ENCODE results near the gene CEP85L. TPM values are rescaled to one million over a fixed set of nuclear protein-coding genes. Genes with fewer than 3 reads are reported as not detected.

CEP85L gene
- total and polyA plus RNA-seq, 2 experiments from 2014 or later, result 9.1 to 10.1 TPM

GRCh38 chr6:118663993-118664985 lies 12.9 kb upstream of the CEP85L start:
- Mint-ChIP-seq H3K9me3 (no peaks in the 10 kb centered on the region), H3K27me3 (ENCODE audit: insufficient read depth, low read depth, poor library complexity) (no peaks in the 10 kb centered on the region), H3K27ac (no peak overlapping the region), H3K36me3 (ENCODE audit: low read depth) (no peaks in the 10 kb centered on the region), H3K4me3 (no peak overlapping the region), H3K4me1 (no peaks in the 10 kb centered on the region)
- ATAC-seq, result no peak
- no peaks in the 10 kb centered on the region for H3F3A ChIP-seq (replicated peaks; ENCODE audit: low read depth)
- no peak for DNase-seq (ENCODE audit: low spot score)
- H3K79me2 ChIP-seq (replicated peaks; ENCODE audit: insufficient read depth), result no peaks in the 10 kb centered on the region
- H3K27me3 ChIP-seq (ENCODE audit: insufficient read depth), result no peaks in the 10 kb centered on the region
- H3K36me3 ChIP-seq (ENCODE audit: insufficient read depth), result no peaks in the 10 kb centered on the region
- no peak overlapping the region for H2AFZ ChIP-seq
- H3K4me3 ChIP-seq, result no peak overlapping the region
- no peaks in the 10 kb centered on the region for H3K9me2 ChIP-seq (ENCODE audit: insufficient read depth)
- H4K20me1 ChIP-seq (replicated peaks; ENCODE audit: insufficient read depth), result no peaks in the 10 kb centered on the region
- no peaks in the 10 kb centered on the region for H3K4me1 ChIP-seq (ENCODE audit: insufficient read depth)
- no peak overlapping the region for H3K27ac ChIP-seq (ENCODE audit: low read depth)
- no peak for TF ChIP-seq ZNF462 (CRISPR knock-in tag; IDR thresholded peaks at IDR 0.05)
- no peak overlapping the region for H3K4me2 ChIP-seq

GRCh38 chr6:118661831-118662230 lies 10.4 kb upstream of the CEP85L start:
- Histone ChIP-seq H3K27ac (ENCODE audit: low read depth) (no peak overlapping the region), H3K4me3 (no peak overlapping the region), H3K36me3 (ENCODE audit: insufficient read depth) (no peaks in the 10 kb centered on the region), H3K4me1 (ENCODE audit: insufficient read depth) (no peaks in the 10 kb centered on the region), H3K79me2 (replicated peaks; ENCODE audit: insufficient read depth) (no peaks in the 10 kb centered on the region), H3F3A (replicated peaks; ENCODE audit: low read depth) (no peaks in the 10 kb centered on the region), H3K9me2 (ENCODE audit: insufficient read depth) (no peaks in the 10 kb centered on the region), H4K20me1 (replicated peaks; ENCODE audit: insufficient read depth) (no peaks in the 10 kb centered on the region), H3K27me3 (ENCODE audit: insufficient read depth) (no peaks in the 10 kb centered on the region), H2AFZ (no peak overlapping the region), H3K4me2 (no peak overlapping the region)
- Mint-ChIP-seq H3K27me3 (ENCODE audit: insufficient read depth, low read depth, poor library complexity) (no peaks in the 10 kb centered on the region), H3K36me3 (ENCODE audit: low read depth) (no peaks in the 10 kb centered on the region), H3K4me1 (no peaks in the 10 kb centered on the region), H3K9me3 (no peaks in the 10 kb centered on the region), H3K4me3 (no peak overlapping the region), H3K27ac (no peak overlapping the region)
- ATAC-seq (no peak), DNase-seq (ENCODE audit: low spot score) (no peak)
- TF ChIP-seq ZNF331 (CRISPR knock-in tag; IDR thresholded peaks at IDR 0.05; ENCODE audit: low read depth) (no peak), CREB1 (CRISPR knock-in tag; IDR thresholded peaks at IDR 0.05; ENCODE audit: low read depth) (no peak), ZNF114 (CRISPR knock-in tag; IDR thresholded peaks at IDR 0.05) (no peak), STAT1 (IDR thresholded peaks at IDR 0.05; ENCODE audit: unreplicated experiment) (no peak), NANOG (IDR thresholded peaks at IDR 0.05; ENCODE audit: borderline replicate concordance) (no peak), JUNB (IDR thresholded peaks at IDR 0.05; ENCODE audit: unreplicated experiment) (no peak), POLR2AphosphoS5 (IDR thresholded peaks at IDR 0.05; ENCODE audit: low read depth) (no peak), REST (IDR thresholded peaks at IDR 0.05; ENCODE audit: unreplicated experiment) (no peak), CTCF (conservative IDR thresholded peaks at IDR 0.05; ENCODE audit: low read depth in 2 of 2) (no peak)
